Panc1 (cell line): ENCODE results near the gene TRAM2. TPM values are rescaled to one million over a fixed set of nuclear protein-coding genes. Genes with fewer than 3 reads are reported as not detected.

ENCODE experiments used
- ATAC-seq: fragments of 200-7000 bp; cut with Tn5 transposase; 2 replicates; pipeline ENCODE4 v1.9.1; 2020; ENCODE audit warnings: mild to moderate bottlenecking, moderate library complexity
- BruUV-seq: library from RNA; stranded (reverse); fragments of 400-500 nt; replicated peaks from 2 replicates; lab custom pipeline; 2021; lab: Mats Ljungman, UMichigan
- CTCF ChIA-PET: fragments of 300-600 bp; sonication (Branson Sonifier 250); formaldehyde crosslinking; loops from one replicate; lab custom pipeline; 2022; ENCODE audit warnings: antibody characterized with exemption; lab: Charles Lee
- POLR2A ChIA-PET: fragments of 300-600 bp; sonication (Branson Sonifier 250); formaldehyde crosslinking; loops from one replicate; lab custom pipeline; 2022; ENCODE audit warnings: antibody characterized with exemption; lab: Charles Lee
- DNase-seq: peaks from one replicate; pipeline ENCODE4 v3.0.0-alpha.2; 2010; ENCODE audit warnings: low read depth, low spot score
- H3K27ac ChIP-seq: 2 replicates; pipeline ENCODE4 v1.5.1; 2011; ENCODE audit warnings: mild to moderate bottlenecking, low read length, inconsistent platforms
- H3K27me3 ChIP-seq: fragments of 200-500 bp; sonication (Bioruptor generic); 2 replicates; pipeline ENCODE4 v1.6.0; 2014; ENCODE audit warnings: low read length, inconsistent platforms; ENCODE audit not compliant: control insufficient read depth, insufficient read depth
- H3K36me3 ChIP-seq: fragments of 200-500 bp; sonication (Bioruptor generic); 2 replicates; pipeline ENCODE4 v1.5.1; 2014; ENCODE audit warnings: inconsistent platforms, mild to moderate bottlenecking, low read length, moderate library complexity; ENCODE audit not compliant: control insufficient read depth, insufficient read depth
- H3K4me1 ChIP-seq: 2 replicates; pipeline ENCODE4 v1.5.1; 2011; ENCODE audit warnings: inconsistent platforms, mild to moderate bottlenecking, low read length, moderate library complexity; ENCODE audit not compliant: control insufficient read depth, insufficient read depth
- H3K4me3 ChIP-seq, 2 experiments: 2 replicates each; pipeline ENCODE4 v1.5.1; 2011 to 2012; ENCODE audit warnings: low read depth in 2 of 2, low read length in 2 of 2, mild to moderate bottlenecking in 2 of 2, inconsistent platforms in 1 of 2, moderate library complexity in 1 of 2
- H3K9me3 ChIP-seq: fragments of 200-500 bp; sonication (Bioruptor generic); 2 replicates; pipeline ENCODE4 v1.5.1; 2014; ENCODE audit warnings: low read depth, mild to moderate bottlenecking, inconsistent platforms, low read length, moderate library complexity; ENCODE audit not compliant: control insufficient read depth, insufficient read depth
- CTCF ChIP-seq: fragments of 450-650 bp; IDR thresholded peaks from 2 replicates; pipeline ENCODE4 v1.5.1; 2017; ENCODE audit warnings: mild to moderate bottlenecking
- POLR2AphosphoS5 ChIP-seq: IDR thresholded peaks from 2 replicates; pipeline ENCODE4 v1.6.1; 2012; ENCODE audit warnings: mild to moderate bottlenecking, low read depth, low read length, moderate library complexity
- REST ChIP-seq, 2 experiments: IDR thresholded peaks; 2 replicates each; pipeline ENCODE4 v1.6.1; 2011 to 2012; ENCODE audit warnings: low read depth in 2 of 2, control low read depth in 1 of 2, low read length in 1 of 2, mild to moderate bottlenecking in 1 of 2, moderate library complexity in 1 of 2; ENCODE audit not compliant: insufficient read depth in 1 of 2
- SIN3A ChIP-seq: IDR thresholded peaks from 2 replicates; pipeline ENCODE4 v1.6.1; 2012; ENCODE audit warnings: low read depth, mild to moderate bottlenecking, low read length, moderate library complexity, borderline replicate concordance; ENCODE audit not compliant: insufficient read depth
- TCF7L2 ChIP-seq: IDR thresholded peaks from 2 replicates; pipeline ENCODE4 v1.6.1; 2011; ENCODE audit warnings: mild to moderate bottlenecking, low read depth, low read length, inconsistent platforms
- in situ Hi-C: cut with HindIII; loops from 2 replicates; pipeline ENCODE4 v1.10.0; 2016; ENCODE audit warnings: low sequenced_read_pairs, low pct_unique_long_range_greater_than_20kb
- intact Hi-C: fragments of 100-400 bp; cut with micrococcal nuclease; formaldehyde crosslinking; loops from one replicate; pipeline ENCODE4 v1.10.0; 2022; ENCODE audit not compliant: unreplicated experiment
- total RNA-seq: library from RNA; stranded (reverse); gene quantifications from one replicate; pipeline ENCODE4 v1.2.1, GENCODE V29; 2021; ENCODE audit not compliant: unreplicated experiment

TRAM2 gene
- total RNA-seq, 1 experiment from 2014 or later: 56.7 TPM

DNA sequence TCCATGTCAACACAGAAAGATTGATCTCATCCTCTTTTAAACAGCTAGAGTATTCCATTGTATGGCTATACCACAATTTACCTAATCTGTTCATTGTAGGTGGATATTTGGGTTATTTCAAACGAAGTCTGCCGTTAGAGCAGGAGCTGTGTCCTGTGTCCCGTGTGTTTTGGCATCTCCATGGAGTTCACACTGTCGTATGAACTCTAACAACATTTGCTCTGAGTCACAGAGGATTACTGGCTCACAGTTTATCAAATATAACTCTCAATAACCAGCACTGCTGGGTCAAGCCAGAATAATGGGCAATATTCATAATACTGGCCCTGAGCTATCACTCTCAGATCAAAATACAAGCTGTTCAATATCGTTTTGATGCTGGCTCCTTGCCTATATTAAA lies 16.4 kb downstream of the TRAM2 start:
- in situ Hi-C loops: no loop called here
- intact Hi-C loops: no loop called here
- CTCF ChIA-PET: no interaction called here
- POLR2A ChIA-PET: no interaction called here
- H3K36me3 ChIP-seq: no peaks in the 10 kb centered on the region
- TF ChIP-seq REST (IDR thresholded peaks at IDR 0.05; ENCODE audit: insufficient read depth in 1 of 2, low read depth in 2 of 2, low read length in 1 of 2) (no peak), POLR2AphosphoS5 (no peak), SIN3A (no peak), TCF7L2 (no peak)
- DNase-seq (no peak), ATAC-seq (peak; percentile 49; the same call in 1 of the 2 replicates)
- no peaks in the 10 kb centered on the region for H3K9me3 ChIP-seq
- H3K4me3 ChIP-seq: no peak overlapping the region
- no peaks in the 10 kb centered on the region for H3K27me3 ChIP-seq
- no TSS peak for BruUV-seq
- H3K27ac ChIP-seq: no peak overlapping the region
- H3K4me1 ChIP-seq: peaks cover 25% of the 10 kb centered on the region

- Histone ChIP-seq H3K27me3 (no peaks in the 10 kb centered on the region), H3K36me3 (no peaks in the 10 kb centered on the region; the same call in 1 of the 2 replicates), H3K9me3 (no peaks in the 10 kb centered on the region), H3K4me3 (no peak overlapping the region), H3K4me1 (peaks cover 38% of the 10 kb centered on the region), H3K27ac (0 out of 2 replicates have a peak overlapping the region, but pooled peaks have one; percentile 15)
- intact Hi-C loops (no loop called here), in situ Hi-C loops (no loop called here)
- no peak for DNase-seq
- POLR2A ChIA-PET: no interaction called here
- CTCF ChIA-PET: no interaction called here
- no peak; the same call in 1 of the 2 replicates for ATAC-seq
- BruUV-seq: no TSS peak
- TF ChIP-seq REST (IDR thresholded peaks at IDR 0.05; ENCODE audit: insufficient read depth in 1 of 2, low read depth in 2 of 2, low read length in 1 of 2) (no peak), CTCF (no peak), TCF7L2 (no peak), POLR2AphosphoS5 (no peak), SIN3A (no peak)
These were observed 18.4 kb downstream of the TRAM2 start for GRCh38 chr6:52558266-52559000.
